Fibroblast of lung (primary cell): ENCODE results near the gene RAB36.

ENCODE experiments used
- EZH2 ChIP-seq: IDR thresholded peaks from 2 replicates; pipeline ENCODE4 v1.5.1; 2012; ENCODE audit warnings: low read length, control low read depth, mild to moderate bottlenecking; ENCODE audit errors: missing control alignments
- TF ChIP-seq, protein P1 (sequence below), 2 donors: IDR thresholded peaks in 1 of 2; conservative IDR thresholded peaks in 1 of 2; 1 replicate in 1 of 2; 2 replicates in 1 of 2; pipeline ENCODE4 v1.5.1; 2011 to 2012; ENCODE audit warnings: low read length in 2 of 2, control low read depth in 1 of 2, inconsistent platforms in 1 of 2, low read depth in 1 of 2, mild to moderate bottlenecking in 1 of 2

- TF ChIP-seq, protein P1, sequence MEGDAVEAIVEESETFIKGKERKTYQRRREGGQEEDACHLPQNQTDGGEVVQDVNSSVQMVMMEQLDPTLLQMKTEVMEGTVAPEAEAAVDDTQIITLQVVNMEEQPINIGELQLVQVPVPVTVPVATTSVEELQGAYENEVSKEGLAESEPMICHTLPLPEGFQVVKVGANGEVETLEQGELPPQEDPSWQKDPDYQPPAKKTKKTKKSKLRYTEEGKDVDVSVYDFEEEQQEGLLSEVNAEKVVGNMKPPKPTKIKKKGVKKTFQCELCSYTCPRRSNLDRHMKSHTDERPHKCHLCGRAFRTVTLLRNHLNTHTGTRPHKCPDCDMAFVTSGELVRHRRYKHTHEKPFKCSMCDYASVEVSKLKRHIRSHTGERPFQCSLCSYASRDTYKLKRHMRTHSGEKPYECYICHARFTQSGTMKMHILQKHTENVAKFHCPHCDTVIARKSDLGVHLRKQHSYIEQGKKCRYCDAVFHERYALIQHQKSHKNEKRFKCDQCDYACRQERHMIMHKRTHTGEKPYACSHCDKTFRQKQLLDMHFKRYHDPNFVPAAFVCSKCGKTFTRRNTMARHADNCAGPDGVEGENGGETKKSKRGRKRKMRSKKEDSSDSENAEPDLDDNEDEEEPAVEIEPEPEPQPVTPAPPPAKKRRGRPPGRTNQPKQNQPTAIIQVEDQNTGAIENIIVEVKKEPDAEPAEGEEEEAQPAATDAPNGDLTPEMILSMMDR (conservative IDR thresholded peaks at IDR 0.05 in 1 of 2, IDR thresholded peaks at IDR 0.05 in 1 of 2; ENCODE audit: low read depth in 1 of 2, low read length in 2 of 2) = no peak
- TF ChIP-seq EZH2 = no peak
Measured at GRCh38 chr22:23190526-23190925, 45.2 kb downstream of the RAB36 start.
